HG03571 (cell line): ENCODE results near the gene C19orf81.
"Not testable (repeated sequence)": the region's sequence is repeated elsewhere in the genome, so short reads cannot be mapped to it uniquely, and the experiment has no call there.

Source experiments
- ATAC-seq: cut with Tn5 transposase; IDR thresholded peaks from one replicate; pipeline ENCODE4 v1.9.1; 2021; ENCODE audit not compliant: unreplicated experiment

The C19orf81 gene

DNA sequence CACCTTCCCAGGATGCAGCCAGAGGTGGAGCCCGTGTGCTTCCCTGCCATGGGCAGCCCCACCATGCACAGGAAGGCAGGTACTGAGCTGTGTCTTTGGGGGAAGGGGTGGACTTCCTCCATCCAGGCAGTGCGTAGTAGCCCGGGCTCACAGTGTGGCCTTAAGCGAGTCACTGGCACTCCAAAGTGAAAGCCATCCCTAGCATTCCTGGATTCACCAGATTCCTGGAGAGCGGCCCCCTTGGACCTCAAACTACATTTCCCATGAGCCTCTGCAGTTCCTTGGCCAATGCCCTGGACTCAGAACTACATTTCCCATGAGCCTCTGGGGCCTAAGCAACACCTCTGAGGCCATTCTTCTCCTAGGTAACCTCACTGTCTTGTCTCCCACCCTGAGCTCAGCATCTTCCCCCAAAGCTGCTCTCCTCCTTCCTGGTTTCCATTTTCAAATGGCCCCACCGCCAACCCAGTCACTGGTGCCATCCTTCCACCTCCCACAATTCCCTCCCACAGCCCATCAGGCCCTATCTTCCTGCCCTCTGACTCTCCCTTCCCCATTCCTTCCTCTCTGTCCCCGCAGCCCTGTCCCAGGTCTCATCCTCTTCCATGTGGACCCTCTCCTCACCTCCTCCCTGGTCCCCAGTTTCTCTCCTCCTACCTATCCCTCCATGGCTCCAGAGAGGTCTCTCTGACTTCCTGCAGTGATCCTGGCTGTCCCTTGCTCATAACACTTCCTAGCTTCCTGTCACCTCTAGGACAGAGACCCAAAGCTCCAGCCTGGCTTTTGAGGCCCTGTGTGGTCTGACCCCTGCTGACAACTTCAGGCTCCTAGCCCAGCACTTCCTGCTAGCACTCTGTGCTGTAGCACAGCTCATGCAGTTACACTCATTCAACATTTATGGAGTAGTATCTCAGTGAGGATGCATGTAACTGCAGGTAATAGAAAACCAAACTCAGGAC lies at the start of gene C19orf81:
TSS of gene C19orf81 (plus strand) at position 13 of the 959 bp plus-strand sequence. CDS start at position 13, 0 bp downstream.
- ATAC-seq: no peak

DNA sequence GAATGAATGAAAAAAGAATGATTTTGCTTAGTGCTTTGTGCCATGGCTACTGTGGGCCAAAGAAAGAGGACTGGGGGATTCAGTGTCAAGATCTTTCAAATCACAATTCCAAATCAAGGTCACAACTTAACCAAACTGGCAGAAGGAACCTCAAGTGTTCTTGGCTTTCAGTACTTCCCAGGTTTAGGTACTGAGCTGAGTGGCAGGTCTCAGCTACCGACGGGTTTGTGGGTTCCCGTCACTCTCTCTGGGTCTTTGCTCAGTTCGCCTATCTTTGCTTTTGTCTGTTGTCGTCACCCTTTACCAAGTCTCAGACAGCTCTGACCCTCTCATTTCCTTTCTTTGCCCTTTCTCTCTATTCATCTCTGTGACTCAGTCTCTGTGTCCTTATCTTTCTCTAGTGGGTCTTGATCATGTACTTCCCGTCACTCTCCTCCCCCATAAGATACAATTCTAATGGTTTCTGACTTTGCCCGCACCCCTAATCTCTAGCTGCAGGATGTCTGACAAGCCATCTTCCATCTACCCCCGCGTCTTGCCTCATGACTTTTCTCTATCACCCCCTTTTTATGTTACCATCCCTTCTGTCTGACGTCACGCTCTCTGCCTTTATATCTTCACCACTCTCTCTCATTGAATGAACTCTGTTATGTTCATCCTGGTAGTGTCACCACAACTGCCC lies 47.7 kb upstream of the C19orf81 start:
- no peak for ATAC-seq

DNA sequence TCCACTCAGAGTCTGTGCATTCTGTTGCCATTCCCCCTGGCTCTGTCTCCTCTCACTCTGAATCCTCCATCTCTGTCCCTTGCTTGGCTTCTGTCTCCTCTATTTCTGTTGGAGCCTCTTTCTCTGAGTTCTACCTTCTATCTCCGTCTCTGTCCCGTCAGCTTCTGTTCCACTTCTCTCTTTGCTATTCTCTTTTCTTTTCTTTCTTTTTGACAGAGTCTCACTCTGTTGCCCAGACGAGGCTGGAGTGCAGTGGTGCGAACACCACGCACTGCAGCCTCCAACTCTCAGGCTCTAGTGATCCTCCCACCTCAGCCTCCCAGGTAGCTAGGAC lies 47.2 kb upstream of the C19orf81 start:
- ATAC-seq: no peak

DNA sequence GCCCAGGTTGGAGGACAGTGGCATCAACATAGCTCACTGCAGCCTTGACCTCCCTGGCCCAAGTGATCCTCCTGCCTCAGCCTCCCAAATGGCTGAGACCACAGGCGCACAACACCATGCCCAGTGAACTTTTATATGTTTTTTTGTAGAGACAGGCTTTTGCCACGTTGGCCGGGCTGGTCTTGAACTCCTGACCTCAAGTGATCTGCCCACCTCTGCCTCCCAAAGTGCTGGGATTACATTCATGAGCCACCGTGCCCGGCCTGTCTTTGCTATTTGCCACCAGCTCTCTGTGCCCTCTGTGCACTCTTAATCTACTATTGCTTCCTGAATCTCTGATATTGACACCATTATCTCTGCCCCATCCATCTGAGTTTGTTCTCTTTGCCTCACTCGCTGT lies 46.7 kb upstream of the C19orf81 start:
- no peak for ATAC-seq

- no peak for ATAC-seq
Measured at GRCh38 chr19:50602935-50603334, 46.3 kb upstream of the C19orf81 start.

GRCh38 chr19:50604264-50605073 lies 44.8 kb upstream of the C19orf81 start:
- not testable (repeated sequence) for ATAC-seq

- ATAC-seq: not testable (repeated sequence)
Measured at GRCh38 chr19:50606059-50606836, 43.0 kb upstream of the C19orf81 start.

- no peak for ATAC-seq
Measured at GRCh38 chr19:50607388-50607787, 41.9 kb upstream of the C19orf81 start.

DNA sequence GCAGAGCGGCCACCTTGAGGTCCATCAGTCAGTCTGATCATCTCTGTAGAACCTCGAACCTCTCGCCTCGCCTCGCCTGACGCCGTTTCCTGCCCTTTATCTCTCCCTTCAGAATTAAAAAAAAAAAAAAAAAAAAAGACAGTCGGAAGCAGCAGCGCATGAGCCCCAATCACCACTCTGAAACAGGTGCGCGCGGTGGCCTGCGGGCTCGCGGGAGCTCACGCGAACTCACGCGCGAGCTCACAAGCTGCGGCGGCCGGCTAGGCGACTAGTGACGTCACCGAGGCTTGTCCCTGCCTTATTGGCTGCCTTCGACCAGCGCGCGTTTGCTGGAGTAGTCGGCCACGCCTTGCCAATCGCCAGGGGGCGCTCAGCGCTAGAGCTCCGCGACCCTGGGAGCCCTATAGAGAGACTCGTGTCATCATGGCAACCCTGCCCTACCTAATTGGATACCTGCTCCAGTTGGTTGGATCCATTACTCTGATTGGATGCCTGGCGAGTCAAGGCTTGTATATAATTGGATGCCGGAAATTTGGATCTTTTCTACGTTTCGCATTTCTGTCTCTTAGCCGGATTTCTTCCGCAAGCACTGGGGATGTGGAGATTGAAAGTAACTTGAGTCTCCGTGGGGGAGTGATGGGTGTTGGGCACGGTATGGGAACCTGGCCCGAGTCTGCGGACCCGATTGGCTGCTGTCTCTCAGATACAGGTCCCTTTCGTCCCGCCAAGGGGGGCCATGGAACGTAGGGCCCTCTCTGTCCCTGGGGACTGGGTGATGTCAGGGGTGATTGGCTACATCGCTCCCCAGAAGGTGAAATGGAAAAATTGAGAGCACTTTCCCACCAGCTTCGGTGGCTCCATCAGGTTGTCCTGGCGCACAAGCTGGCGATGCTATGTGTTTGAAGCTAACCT lies 41.1 kb upstream of the C19orf81 start:
- ATAC-seq: no peak

DNA sequence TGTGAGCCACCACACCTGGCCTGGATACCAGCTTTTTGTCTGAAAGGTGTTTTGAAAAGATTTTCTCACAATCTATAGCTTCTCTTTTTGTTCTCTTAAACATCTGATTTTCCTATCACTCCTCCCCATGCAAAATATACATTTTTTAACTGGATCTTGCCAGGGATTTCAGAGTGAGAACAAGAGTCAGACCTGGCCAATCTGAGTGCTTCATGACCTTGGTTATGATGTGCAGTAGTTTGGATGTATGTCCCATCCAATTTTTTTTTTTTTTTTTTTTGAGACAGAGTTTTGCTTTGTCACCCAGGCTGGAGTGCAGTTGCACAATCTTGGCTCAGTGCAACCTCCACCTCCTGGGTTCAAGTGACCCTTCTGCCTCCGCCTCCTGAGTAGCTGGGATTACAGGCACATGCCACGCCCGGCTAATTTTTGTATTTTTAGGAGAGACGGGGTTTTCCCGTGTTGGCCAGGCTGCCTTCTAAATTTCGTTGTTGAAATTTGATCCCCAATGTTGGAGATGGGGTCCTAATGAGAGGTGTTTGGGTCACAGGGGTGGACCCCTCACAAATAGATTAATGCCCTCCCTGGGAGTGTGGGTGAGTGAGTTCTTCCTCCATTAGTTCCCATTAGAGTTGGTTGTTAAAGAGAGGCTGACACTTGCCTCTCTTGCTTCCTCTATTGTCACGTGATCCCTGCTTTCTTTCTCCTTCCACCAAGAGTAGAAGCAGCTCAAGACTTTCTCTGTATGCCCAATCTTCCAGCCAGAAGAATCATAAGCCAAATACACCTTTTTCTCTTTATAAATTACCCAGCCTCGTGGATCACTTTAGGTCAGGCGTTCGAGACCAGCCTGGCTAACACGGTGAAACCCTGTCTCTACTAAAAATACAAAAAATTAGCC lies 36.5 kb upstream of the C19orf81 start:
- ATAC-seq: not testable (repeated sequence)

DNA sequence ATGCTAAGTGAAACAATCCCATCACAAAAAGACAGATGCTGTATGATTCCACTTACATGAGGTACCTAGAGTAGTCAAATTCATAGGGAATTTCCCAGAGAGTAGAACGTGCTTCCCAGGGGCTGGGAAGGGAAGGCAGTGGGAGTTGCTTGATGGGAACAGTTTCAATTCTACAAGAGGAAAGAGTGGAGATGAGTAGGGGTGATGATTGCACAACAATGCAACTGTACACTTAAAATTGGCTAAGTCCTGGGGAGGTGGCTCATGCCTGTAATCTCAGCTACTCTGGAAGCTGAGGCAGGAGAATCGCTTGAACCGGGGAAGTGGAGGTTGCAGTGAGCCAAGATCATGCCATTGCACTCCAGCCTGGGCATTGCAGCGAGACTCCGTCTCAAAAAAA lies 30.9 kb upstream of the C19orf81 start:
- not testable (repeated sequence) for ATAC-seq

GRCh38 chr19:50619184-50619583 lies 30.1 kb upstream of the C19orf81 start:
- ATAC-seq: not testable (repeated sequence)

DNA sequence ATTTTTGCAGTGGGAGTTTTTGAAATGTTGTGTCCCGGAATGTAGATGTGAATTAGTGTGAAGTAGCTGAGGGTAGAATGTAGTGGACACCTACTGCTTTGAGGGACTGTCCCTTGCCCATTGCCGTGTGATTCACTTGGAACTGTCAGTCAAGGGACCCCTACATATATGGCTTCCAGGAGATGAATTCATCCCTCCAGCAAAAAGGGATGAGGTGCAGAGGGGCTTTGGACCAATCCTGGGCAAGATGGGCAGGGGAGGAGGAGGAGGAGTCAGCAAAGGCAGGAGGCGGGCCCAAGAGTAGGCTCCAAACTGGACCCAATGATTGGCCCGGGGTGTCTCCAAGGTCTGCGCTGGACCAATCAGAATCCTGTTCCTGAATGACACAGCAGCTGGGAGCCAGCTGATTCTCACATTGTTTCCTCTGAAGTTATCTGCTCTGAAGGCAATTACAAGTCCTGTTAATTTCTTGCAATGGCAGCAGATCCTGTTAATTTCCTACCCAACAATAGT lies 28.8 kb upstream of the C19orf81 start:
- ATAC-seq: not testable (repeated sequence)

GRCh38 chr19:50624949-50625600 lies 24.2 kb upstream of the C19orf81 start:
- ATAC-seq: no peak

DNA sequence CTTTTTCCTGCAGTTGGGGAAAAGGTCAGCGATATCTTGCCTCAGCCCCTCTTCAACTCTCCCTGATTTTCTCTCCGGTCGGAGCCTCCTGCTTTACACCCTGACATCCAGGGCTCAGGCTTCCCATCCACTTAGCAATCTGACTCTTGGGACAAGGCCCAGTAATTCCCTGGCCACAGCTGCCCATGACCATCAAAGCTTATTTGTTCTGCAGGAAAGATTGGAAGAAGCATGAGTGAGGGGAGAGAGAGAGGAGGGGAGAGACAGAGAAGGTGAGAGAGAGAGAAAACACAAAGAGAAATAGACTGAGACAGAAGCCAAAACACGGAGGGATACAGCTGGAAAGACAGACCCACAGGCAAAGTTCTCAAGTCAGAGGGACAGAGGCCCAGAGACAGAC lies 23.2 kb upstream of the C19orf81 start:
- ATAC-seq: no peak

- no peak for ATAC-seq
Measured at GRCh38 chr19:50626795-50627194, 22.4 kb upstream of the C19orf81 start.

- no peak for ATAC-seq
Measured at GRCh38 chr19:50628146-50628545, 21.1 kb upstream of the C19orf81 start.

DNA sequence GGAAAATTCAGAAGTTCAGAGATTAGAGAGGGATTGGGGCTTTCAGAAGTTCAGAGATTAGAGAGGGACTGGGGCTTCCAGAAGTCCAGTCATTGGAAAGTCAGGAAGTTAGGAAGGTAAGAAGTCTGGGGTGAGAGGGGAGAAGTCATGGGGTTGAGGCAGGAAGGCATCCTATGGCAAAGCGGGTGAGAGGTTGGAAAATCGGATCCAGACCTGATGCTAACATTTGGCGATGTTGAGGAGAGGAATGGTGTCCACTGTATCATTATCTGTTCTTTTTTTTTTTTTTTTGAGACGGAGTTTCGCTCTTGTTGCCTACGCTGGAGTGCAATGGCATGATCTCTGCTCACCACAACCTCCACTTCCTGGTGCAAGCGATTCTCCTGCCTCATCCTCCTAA lies 20.7 kb upstream of the C19orf81 start:
- ATAC-seq: no peak
